HepG2 (cell line): ENCODE data around the gene KLHDC4. TPM values are rescaled to one million over a fixed set of nuclear protein-coding genes. Genes with fewer than 3 reads are reported as not detected.

ENCODE experiments used
- FOXK2 ChIP-seq: fragments of 450-650 bp; IDR thresholded peaks from 2 replicates; pipeline ENCODE4 v1.6.1; 2016
- GABPA ChIP-seq, 2 experiments: IDR thresholded peaks; 2 replicates each; pipeline ENCODE4 v1.6.1; 2011 to 2016; ENCODE audit warnings: low read depth in 2 of 2, low read length in 1 of 2, missing biosample characterization in 1 of 2, missing genetic modification characterization in 1 of 2
- HOXA3 ChIP-seq: sonication (generic); formaldehyde crosslinking; IDR thresholded peaks from 2 replicates; pipeline ENCODE4 v1.5.0; 2020; ENCODE audit warnings: missing genetic modification reagents
- MATR3 ChIP-seq: sonication (generic); formaldehyde crosslinking; IDR thresholded peaks from 2 replicates; pipeline ENCODE4 v1.4.0; 2020; ENCODE audit warnings: missing genetic modification reagents
- MLLT10 ChIP-seq: sonication (generic); formaldehyde crosslinking; IDR thresholded peaks from 2 replicates; pipeline ENCODE4 v1.4.0; 2020; ENCODE audit warnings: missing genetic modification reagents
- NRL ChIP-seq: sonication (generic); formaldehyde crosslinking; IDR thresholded peaks from 2 replicates; pipeline ENCODE4 v1.5.0; 2020; ENCODE audit warnings: missing genetic modification reagents, mild to moderate bottlenecking, moderate library complexity, borderline replicate concordance
- RAD21 ChIP-seq: fragments of 450-650 bp; formaldehyde crosslinking; IDR thresholded peaks from 2 replicates; pipeline ENCODE4 v1.5.0; 2020; ENCODE audit warnings: mild to moderate bottlenecking
- SALL1 ChIP-seq: sonication (generic); formaldehyde crosslinking; IDR thresholded peaks from 2 replicates; pipeline ENCODE4 v1.8.0; 2022; ENCODE audit warnings: mild to moderate bottlenecking, missing genetic modification reagents
- SAP130 ChIP-seq: IDR thresholded peaks from 2 replicates; pipeline ENCODE4 v1.6.1; 2016; ENCODE audit warnings: low read depth
- SP140L ChIP-seq: sonication (generic); formaldehyde crosslinking; IDR thresholded peaks from 2 replicates; pipeline ENCODE4 v1.4.0; 2020; ENCODE audit warnings: missing genetic modification reagents, borderline replicate concordance
- YY1 ChIP-seq: IDR thresholded peaks from 2 replicates; pipeline ENCODE4 v1.6.1; 2011; ENCODE audit warnings: low read length, low read depth, moderate library complexity, mild to moderate bottlenecking; ENCODE audit not compliant: insufficient read depth, insufficient replicate concordance
- ZBTB20 ChIP-seq: sonication (generic); formaldehyde crosslinking; IDR thresholded peaks from 2 replicates; pipeline ENCODE4 v1.8.1; 2023; ENCODE audit warnings: missing genetic modification reagents, low read depth, mild to moderate bottlenecking, borderline replicate concordance
- ZBTB8A ChIP-seq: sonication (generic); formaldehyde crosslinking; IDR thresholded peaks from 2 replicates; pipeline ENCODE4 v1.4.0; 2020; ENCODE audit warnings: mild to moderate bottlenecking, low read depth, missing genetic modification reagents, borderline replicate concordance
- ZNF121 ChIP-seq: sonication (generic); formaldehyde crosslinking; IDR thresholded peaks from 2 replicates; pipeline ENCODE4 v1.5.0; 2020; ENCODE audit warnings: mild to moderate bottlenecking, missing genetic modification reagents
- ZNF234 ChIP-seq: sonication (generic); formaldehyde crosslinking; conservative IDR thresholded peaks from 2 replicates; pipeline ENCODE4 v1.5.1; 2020; ENCODE audit warnings: mild to moderate bottlenecking, missing genetic modification reagents
- ZNF317 ChIP-seq: sonication (generic); formaldehyde crosslinking; IDR thresholded peaks from 2 replicates; pipeline ENCODE4 v1.5.0; 2020; ENCODE audit warnings: mild to moderate bottlenecking, missing genetic modification reagents
- ZNF577 ChIP-seq: sonication (generic); formaldehyde crosslinking; IDR thresholded peaks from 2 replicates; pipeline ENCODE4 v1.4.0; 2020; ENCODE audit warnings: mild to moderate bottlenecking, low read depth, missing genetic modification reagents, borderline replicate concordance
- polyA plus RNA-seq, 8 experiments: library from polyadenylated mRNA; depleted of rRNA in 3 of 8; stranded (reverse) in 7 of 8; unstranded in 1 of 8; fragments of >200 nt; fragmentation: Illumina TruSeq in 4 of 8; extraction: Trizol in 4 of 8; gene quantifications; 2 replicates each; pipeline versions ENCODE4 v1.2.1 to v1.2.3, GENCODE V29; 2011 to 2016; ENCODE audit warnings: low read depth in 4 of 8, missing spikeins in 1 of 8, mixed read lengths in 1 of 8; ENCODE audit not compliant: insufficient read depth in 1 of 8
- total RNA-seq, 5 experiments: library from RNA; depleted of rRNA; stranded (reverse); fragments of >200 nt; fragmentation: Illumina TruSeq; extraction: Trizol; gene quantifications; 2 replicates each; pipeline ENCODE4 v1.2.3, GENCODE V29; 2016; ENCODE audit warnings: low read depth in 1 of 5
- TF ChIP-seq, protein P1 (sequence below): sonication (generic); formaldehyde crosslinking; IDR thresholded peaks from 2 replicates; pipeline ENCODE4 v1.9.0; 2021; ENCODE audit warnings: mild to moderate bottlenecking, missing genetic modification reagents
- TF ChIP-seq, protein P2 (sequence below): IDR thresholded peaks from 2 replicates; pipeline ENCODE4 v1.6.1; 2016
- TF ChIP-seq, protein P3 (sequence below): sonication (generic); formaldehyde crosslinking; IDR thresholded peaks from 2 replicates; pipeline ENCODE4 v1.4.0; 2020; ENCODE audit warnings: missing genetic modification reagents

KLHDC4 gene
- total and polyA plus RNA-seq, 2 of the 13 experiments (the other 11 are each of a cell fraction or from before 2014, with no cell fraction given) = 18.7 to 31.8 TPM

DNA sequence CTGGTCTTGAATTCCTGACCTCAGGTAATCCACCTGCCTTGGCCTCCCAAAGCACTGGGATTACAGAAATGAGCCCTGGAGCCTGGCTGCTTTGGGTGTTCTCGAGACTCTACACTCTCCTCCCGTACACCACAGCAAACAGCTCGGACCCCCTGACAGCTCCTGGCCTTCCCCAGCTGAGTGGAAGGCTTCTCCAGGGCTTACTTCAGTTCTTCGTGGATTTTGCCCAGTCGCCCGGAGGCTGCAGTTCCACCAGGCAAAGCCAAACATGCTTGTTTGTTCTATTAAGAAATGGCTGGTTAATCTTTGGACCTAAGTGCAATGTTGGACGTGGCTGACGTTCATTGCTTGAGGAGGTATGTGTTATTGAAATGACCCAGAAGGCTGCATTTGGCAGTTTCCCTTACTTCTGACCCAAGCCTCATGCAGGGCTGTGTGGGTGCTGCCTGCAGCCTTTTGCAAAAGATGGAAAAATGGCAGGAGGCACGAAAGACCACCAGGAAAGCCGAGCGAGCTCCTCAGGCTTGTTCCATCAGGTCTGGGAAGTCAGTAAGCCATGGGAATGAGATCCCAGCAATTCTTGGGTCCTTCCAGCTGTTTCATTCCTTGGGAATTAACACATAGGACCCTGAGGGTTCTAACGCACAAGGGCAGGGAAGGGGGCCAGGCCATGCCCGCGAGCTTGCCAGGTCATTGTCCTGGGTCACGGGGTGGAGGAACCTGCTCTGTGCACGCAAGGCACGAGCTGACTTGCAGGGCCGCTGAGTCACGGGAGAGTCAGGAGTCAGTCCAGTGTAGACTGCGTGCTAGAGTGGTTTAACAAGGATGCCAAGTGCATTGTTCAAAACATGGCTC, 23.9 kb upstream of the KLHDC4 start (continued):
- TF ChIP-seq FOXK2 = no peak
- peak; percentile 97 for TF ChIP-seq SALL1 (CRISPR knock-in tag)
- peak; percentile 87; the same call in 1 of the 2 replicates for TF ChIP-seq HOXA3 (CRISPR knock-in tag)
- peak; percentile 66; the same call in 1 of the 2 replicates for TF ChIP-seq SP140L (CRISPR knock-in tag)
- TF ChIP-seq ZBTB8A (CRISPR knock-in tag) = no peak; the same call in 1 of the 2 replicates
- TF ChIP-seq ZNF577 = no peak
- no peak for TF ChIP-seq GABPA (IDR thresholded peaks at IDR 0.05; ENCODE audit: low read depth, low read length)
- TF ChIP-seq GABPA (CRISPR knock-in tag; IDR thresholded peaks at IDR 0.05; ENCODE audit: low read depth) = no peak
- peak; percentile 71; the same call in 1 of the 2 replicates for TF ChIP-seq ZNF121 (CRISPR knock-in tag)
- TF ChIP-seq, protein P1, sequence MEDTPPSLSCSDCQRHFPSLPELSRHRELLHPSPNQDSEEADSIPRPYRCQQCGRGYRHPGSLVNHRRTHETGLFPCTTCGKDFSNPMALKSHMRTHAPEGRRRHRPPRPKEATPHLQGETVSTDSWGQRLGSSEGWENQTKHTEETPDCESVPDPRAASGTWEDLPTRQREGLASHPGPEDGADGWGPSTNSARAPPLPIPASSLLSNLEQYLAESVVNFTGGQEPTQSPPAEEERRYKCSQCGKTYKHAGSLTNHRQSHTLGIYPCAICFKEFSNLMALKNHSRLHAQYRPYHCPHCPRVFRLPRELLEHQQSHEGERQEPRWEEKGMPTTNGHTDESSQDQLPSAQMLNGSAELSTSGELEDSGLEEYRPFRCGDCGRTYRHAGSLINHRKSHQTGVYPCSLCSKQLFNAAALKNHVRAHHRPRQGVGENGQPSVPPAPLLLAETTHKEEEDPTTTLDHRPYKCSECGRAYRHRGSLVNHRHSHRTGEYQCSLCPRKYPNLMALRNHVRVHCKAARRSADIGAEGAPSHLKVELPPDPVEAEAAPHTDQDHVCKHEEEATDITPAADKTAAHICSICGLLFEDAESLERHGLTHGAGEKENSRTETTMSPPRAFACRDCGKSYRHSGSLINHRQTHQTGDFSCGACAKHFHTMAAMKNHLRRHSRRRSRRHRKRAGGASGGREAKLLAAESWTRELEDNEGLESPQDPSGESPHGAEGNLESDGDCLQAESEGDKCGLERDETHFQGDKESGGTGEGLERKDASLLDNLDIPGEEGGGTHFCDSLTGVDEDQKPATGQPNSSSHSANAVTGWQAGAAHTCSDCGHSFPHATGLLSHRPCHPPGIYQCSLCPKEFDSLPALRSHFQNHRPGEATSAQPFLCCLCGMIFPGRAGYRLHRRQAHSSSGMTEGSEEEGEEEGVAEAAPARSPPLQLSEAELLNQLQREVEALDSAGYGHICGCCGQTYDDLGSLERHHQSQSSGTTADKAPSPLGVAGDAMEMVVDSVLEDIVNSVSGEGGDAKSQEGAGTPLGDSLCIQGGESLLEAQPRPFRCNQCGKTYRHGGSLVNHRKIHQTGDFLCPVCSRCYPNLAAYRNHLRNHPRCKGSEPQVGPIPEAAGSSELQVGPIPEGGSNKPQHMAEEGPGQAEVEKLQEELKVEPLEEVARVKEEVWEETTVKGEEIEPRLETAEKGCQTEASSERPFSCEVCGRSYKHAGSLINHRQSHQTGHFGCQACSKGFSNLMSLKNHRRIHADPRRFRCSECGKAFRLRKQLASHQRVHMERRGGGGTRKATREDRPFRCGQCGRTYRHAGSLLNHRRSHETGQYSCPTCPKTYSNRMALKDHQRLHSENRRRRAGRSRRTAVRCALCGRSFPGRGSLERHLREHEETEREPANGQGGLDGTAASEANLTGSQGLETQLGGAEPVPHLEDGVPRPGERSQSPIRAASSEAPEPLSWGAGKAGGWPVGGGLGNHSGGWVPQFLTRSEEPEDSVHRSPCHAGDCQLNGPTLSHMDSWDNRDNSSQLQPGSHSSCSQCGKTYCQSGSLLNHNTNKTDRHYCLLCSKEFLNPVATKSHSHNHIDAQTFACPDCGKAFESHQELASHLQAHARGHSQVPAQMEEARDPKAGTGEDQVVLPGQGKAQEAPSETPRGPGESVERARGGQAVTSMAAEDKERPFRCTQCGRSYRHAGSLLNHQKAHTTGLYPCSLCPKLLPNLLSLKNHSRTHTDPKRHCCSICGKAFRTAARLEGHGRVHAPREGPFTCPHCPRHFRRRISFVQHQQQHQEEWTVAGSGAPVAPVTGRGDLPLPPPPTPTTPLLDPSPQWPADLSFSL = peak; percentile 27; the same call in 1 of the 2 replicates
- peak; percentile 78; the same call in 1 of the 2 replicates for TF ChIP-seq ZNF317 (CRISPR knock-in tag)
- TF ChIP-seq ZBTB20 (CRISPR knock-in tag) = no peak
- TF ChIP-seq, protein P2, sequence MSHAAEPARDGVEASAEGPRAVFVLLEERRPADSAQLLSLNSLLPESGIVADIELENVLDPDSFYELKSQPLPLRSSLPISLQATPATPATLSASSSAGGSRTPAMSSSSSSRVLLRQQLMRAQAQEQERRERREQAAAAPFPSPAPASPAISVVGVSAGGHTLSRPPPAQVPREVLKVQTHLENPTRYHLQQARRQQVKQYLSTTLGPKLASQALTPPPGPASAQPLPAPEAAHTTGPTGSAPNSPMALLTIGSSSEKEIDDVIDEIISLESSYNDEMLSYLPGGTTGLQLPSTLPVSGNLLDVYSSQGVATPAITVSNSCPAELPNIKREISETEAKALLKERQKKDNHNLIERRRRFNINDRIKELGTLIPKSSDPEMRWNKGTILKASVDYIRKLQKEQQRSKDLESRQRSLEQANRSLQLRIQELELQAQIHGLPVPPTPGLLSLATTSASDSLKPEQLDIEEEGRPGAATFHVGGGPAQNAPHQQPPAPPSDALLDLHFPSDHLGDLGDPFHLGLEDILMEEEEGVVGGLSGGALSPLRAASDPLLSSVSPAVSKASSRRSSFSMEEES = peak; percentile 51
- peak; percentile 28; the same call in 1 of the 2 replicates for TF ChIP-seq NRL (CRISPR knock-in tag)
- TF ChIP-seq RAD21 = no peak
- TF ChIP-seq MATR3 (CRISPR knock-in tag) = no peak
- TF ChIP-seq, protein P3, sequence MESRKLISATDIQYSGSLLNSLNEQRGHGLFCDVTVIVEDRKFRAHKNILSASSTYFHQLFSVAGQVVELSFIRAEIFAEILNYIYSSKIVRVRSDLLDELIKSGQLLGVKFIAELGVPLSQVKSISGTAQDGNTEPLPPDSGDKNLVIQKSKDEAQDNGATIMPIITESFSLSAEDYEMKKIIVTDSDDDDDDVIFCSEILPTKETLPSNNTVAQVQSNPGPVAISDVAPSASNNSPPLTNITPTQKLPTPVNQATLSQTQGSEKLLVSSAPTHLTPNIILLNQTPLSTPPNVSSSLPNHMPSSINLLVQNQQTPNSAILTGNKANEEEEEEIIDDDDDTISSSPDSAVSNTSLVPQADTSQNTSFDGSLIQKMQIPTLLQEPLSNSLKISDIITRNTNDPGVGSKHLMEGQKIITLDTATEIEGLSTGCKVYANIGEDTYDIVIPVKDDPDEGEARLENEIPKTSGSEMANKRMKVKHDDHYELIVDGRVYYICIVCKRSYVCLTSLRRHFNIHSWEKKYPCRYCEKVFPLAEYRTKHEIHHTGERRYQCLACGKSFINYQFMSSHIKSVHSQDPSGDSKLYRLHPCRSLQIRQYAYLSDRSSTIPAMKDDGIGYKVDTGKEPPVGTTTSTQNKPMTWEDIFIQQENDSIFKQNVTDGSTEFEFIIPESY (CRISPR knock-in tag) = peak; percentile 92
- TF ChIP-seq MLLT10 (CRISPR knock-in tag) = no peak
- peak; percentile 82 for TF ChIP-seq SAP130 (CRISPR knock-in tag)
- no peak for TF ChIP-seq ZNF234 (CRISPR knock-in tag)
- TF ChIP-seq YY1 = peak; percentile 28
